SK-N-SH (cell line): Measurements from ENCODE around the gene COL4A3. TPM values are rescaled to one million over a fixed set of nuclear protein-coding genes. Genes with fewer than 3 reads are reported as not detected.

Source experiments
- CTCF ChIA-PET: fragments of 300-600, 350-600 bp; formaldehyde crosslinking; extraction: SDS; loops from one replicate; lab custom pipeline; 2021; lab: Yijun Ruan, JAX
- POLR2A ChIA-PET: fragments of 350-600 bp; sonication (Branson Sonifier 250); formaldehyde crosslinking; extraction: SDS; loops from one replicate; lab custom pipeline; 2020; ENCODE audit warnings: antibody characterized with exemption, inconsistent platforms; lab: Yijun Ruan, JAX
- DNase-seq: peaks from one replicate; pipeline ENCODE4 v3.0.0; 2012
- H2AFZ ChIP-seq: fragments of 200-600 bp; sonication (generic); 2 replicates; pipeline ENCODE4 v1.8.1; 2016; ENCODE audit warnings: antibody characterized with exemption, mild to moderate bottlenecking, low read depth
- H3F3A ChIP-seq: fragments of 200-600 bp; sonication (generic); replicated peaks from 2 replicates; pipeline ENCODE3; 2016; ENCODE audit warnings: antibody characterized with exemption, mild to moderate bottlenecking; ENCODE audit not compliant: insufficient read depth
- H3K27ac ChIP-seq, 2 experiments: fragments of 200-500 bp in 1 of 2; fragments of 200-600 bp in 1 of 2; sonication (Bioruptor generic) in 1 of 2; sonication (generic), shearing (Covaris generic) in 1 of 2; 2 replicates each; pipeline versions ENCODE4 v1.5.1 to v1.6.1; 2014 to 2016; ENCODE audit warnings: low read depth in 2 of 2, inconsistent platforms in 1 of 2, low read length in 1 of 2, mild to moderate bottlenecking in 1 of 2, mixed read lengths in 1 of 2
- H3K27me3 ChIP-seq: fragments of 200-600 bp; sonication (generic), shearing (Covaris generic); 2 replicates; pipeline ENCODE4 v1.6.1; 2016; ENCODE audit warnings: mixed run types; ENCODE audit not compliant: insufficient read depth
- H3K36me3 ChIP-seq, 2 experiments: fragments of 200-500 bp in 1 of 2; fragments of 200-600 bp in 1 of 2; sonication (Bioruptor generic) in 1 of 2; sonication (generic) in 1 of 2; replicated peaks in 1 of 2; 2 replicates each; pipeline versions ENCODE3 to v1.5.1; 2014 to 2016; ENCODE audit warnings: low read length in 1 of 2, mild to moderate bottlenecking in 1 of 2; ENCODE audit not compliant: insufficient read depth in 2 of 2, control insufficient read depth in 1 of 2
- H3K4me1 ChIP-seq, 2 experiments: fragments of 200-500 bp in 1 of 2; fragments of 200-600 bp in 1 of 2; sonication (Bioruptor generic) in 1 of 2; sonication (generic), shearing (Covaris generic) in 1 of 2; 2 replicates each; pipeline versions ENCODE4 v1.5.1 to v1.6.1; 2014 to 2016; ENCODE audit warnings: low read depth in 1 of 2, low read length in 1 of 2, mixed run types in 1 of 2; ENCODE audit not compliant: insufficient read depth in 2 of 2, control insufficient read depth in 1 of 2
- H3K4me2 ChIP-seq: fragments of 200-600 bp; sonication (generic), shearing (Covaris generic); 2 replicates; pipeline ENCODE4 v1.6.1; 2017; ENCODE audit warnings: mixed run types
- H3K4me3 ChIP-seq, 2 experiments: fragments of 200-500 bp in 1 of 2; fragments of 200-600 bp in 1 of 2; sonication (Bioruptor generic) in 1 of 2; sonication (generic), shearing (Covaris generic) in 1 of 2; 2 replicates each; pipeline versions ENCODE4 v1.5.1 to v1.8.1; 2014 to 2016; ENCODE audit warnings: low read depth in 2 of 2, inconsistent platforms in 1 of 2, low read length in 1 of 2, mild to moderate bottlenecking in 1 of 2, mixed read lengths in 1 of 2, moderate library complexity in 1 of 2
- H3K79me2 ChIP-seq: fragments of 200-600 bp; sonication (generic); 2 replicates; pipeline ENCODE4 v1.8.1; 2017; ENCODE audit warnings: mild to moderate bottlenecking; ENCODE audit not compliant: insufficient read depth
- H3K9ac ChIP-seq: fragments of 200-600 bp; sonication (generic); 2 replicates; pipeline ENCODE4 v1.6.1; 2017; ENCODE audit warnings: mixed run types
- H3K9me2 ChIP-seq: fragments of 200-600 bp; sonication (generic); 2 replicates; pipeline ENCODE4 v1.6.1; 2017; ENCODE audit warnings: mixed run types
- H3K9me3 ChIP-seq: fragments of 200-600 bp; sonication (generic); 2 replicates; pipeline ENCODE4 v1.6.1; 2017; ENCODE audit warnings: mixed run types, mild to moderate bottlenecking, moderate library complexity
- H4K20me1 ChIP-seq: fragments of 200-600 bp; sonication (generic); 2 replicates; pipeline ENCODE4 v1.6.1; 2017; ENCODE audit warnings: mild to moderate bottlenecking, mixed run types; ENCODE audit not compliant: insufficient read depth
- CHD2 ChIP-seq: fragments of 150-350 bp; IDR thresholded peaks from 2 replicates; pipeline ENCODE4 v1.6.1; 2018; ENCODE audit warnings: low read length; ENCODE audit not compliant: partially characterized antibody
- EP300 ChIP-seq, 2 experiments: IDR thresholded peaks; 2 replicates each; pipeline versions ENCODE4 v1.4.0 to v1.6.1; 2012; ENCODE audit warnings: borderline replicate concordance in 1 of 2, low read depth in 1 of 2, low read length in 1 of 2
- FOXM1 ChIP-seq: IDR thresholded peaks from 2 replicates; pipeline ENCODE4 v1.4.0; 2012; ENCODE audit warnings: low read depth, mild to moderate bottlenecking
- JUND ChIP-seq: IDR thresholded peaks from 2 replicates; pipeline ENCODE4 v1.4.0; 2012
- MXI1 ChIP-seq: IDR thresholded peaks from 2 replicates; pipeline ENCODE4 v1.6.1; 2012; ENCODE audit warnings: mild to moderate bottlenecking, low read depth, low read length, improper control_type of control experiment
- POLR2AphosphoS5 ChIP-seq: IDR thresholded peaks from 2 replicates; pipeline ENCODE4 v1.6.1; 2012; ENCODE audit warnings: low read depth, low read length
- RCOR1 ChIP-seq: fragments of 150-350 bp; IDR thresholded peaks from 2 replicates; pipeline ENCODE4 v1.6.1; 2017; ENCODE audit warnings: antibody characterized with exemption, low read length
- RXRA ChIP-seq: IDR thresholded peaks from 2 replicates; pipeline ENCODE4 v1.4.0; 2012; ENCODE audit warnings: low read depth, mild to moderate bottlenecking, borderline replicate concordance
- SIN3A ChIP-seq: IDR thresholded peaks from 2 replicates; pipeline ENCODE4 v1.6.1; 2012; ENCODE audit warnings: low read depth, mild to moderate bottlenecking, low read length, moderate library complexity, borderline replicate concordance
- SMC3 ChIP-seq: IDR thresholded peaks from 2 replicates; pipeline ENCODE4 v1.6.1; 2012; ENCODE audit warnings: low read depth, low read length, improper control_type of control experiment
- TAF1 ChIP-seq: IDR thresholded peaks from 2 replicates; pipeline ENCODE4 v1.6.1; 2012; ENCODE audit warnings: low read depth, mild to moderate bottlenecking, low read length, moderate library complexity, borderline replicate concordance
- TCF12 ChIP-seq: IDR thresholded peaks from 2 replicates; pipeline ENCODE4 v1.4.0; 2012
- TEAD4 ChIP-seq: IDR thresholded peaks from 2 replicates; pipeline ENCODE4 v1.4.0; 2012; ENCODE audit warnings: mild to moderate bottlenecking, borderline replicate concordance; ENCODE audit not compliant: insufficient read depth
- WGBS: methylation state at CpG from one replicate; pipeline ENCODE4 v1.1.6; 2017; ENCODE audit warnings: low lambda C conversion rate; 5-methylcytosine and 5-hydroxymethylcytosine counted together
- polyA plus RNA-seq, 3 experiments: library from polyadenylated mRNA; depleted of rRNA; stranded (reverse); fragments of >200 nt; gene quantifications; 2 replicates each; pipeline ENCODE4 v1.2.3, GENCODE V29; 2012
- TF ChIP-seq, protein P1 (sequence below): IDR thresholded peaks from 2 replicates; pipeline ENCODE4 v1.4.0; 2012; ENCODE audit warnings: low read depth, borderline replicate concordance
- TF ChIP-seq, protein P2 (sequence below): IDR thresholded peaks from 2 replicates; pipeline ENCODE4; 2012
- TF ChIP-seq, protein P3 (sequence below): IDR thresholded peaks from 2 replicates; pipeline ENCODE4 v1.6.1; 2012; ENCODE audit warnings: mild to moderate bottlenecking, low read depth, low read length, moderate library complexity
- TF ChIP-seq, protein P4 (sequence below): IDR thresholded peaks from 2 replicates; pipeline ENCODE4 v1.4.0; 2012; ENCODE audit warnings: low read depth, borderline replicate concordance
- TF ChIP-seq, protein P5 (sequence below): IDR thresholded peaks from 2 replicates; pipeline ENCODE4 v1.4.0; 2012; ENCODE audit warnings: low read depth
- TF ChIP-seq, protein P6 (sequence below): fragments of 150-350 bp; IDR thresholded peaks from 2 replicates; pipeline ENCODE4 v1.6.1; 2017; ENCODE audit warnings: antibody characterized with exemption, low read length, low read depth, borderline replicate concordance

Gene COL4A3
- polyA plus RNA-seq, 1 of the 3 experiments (the other 2 are of a cell fraction): not detected

DNA sequence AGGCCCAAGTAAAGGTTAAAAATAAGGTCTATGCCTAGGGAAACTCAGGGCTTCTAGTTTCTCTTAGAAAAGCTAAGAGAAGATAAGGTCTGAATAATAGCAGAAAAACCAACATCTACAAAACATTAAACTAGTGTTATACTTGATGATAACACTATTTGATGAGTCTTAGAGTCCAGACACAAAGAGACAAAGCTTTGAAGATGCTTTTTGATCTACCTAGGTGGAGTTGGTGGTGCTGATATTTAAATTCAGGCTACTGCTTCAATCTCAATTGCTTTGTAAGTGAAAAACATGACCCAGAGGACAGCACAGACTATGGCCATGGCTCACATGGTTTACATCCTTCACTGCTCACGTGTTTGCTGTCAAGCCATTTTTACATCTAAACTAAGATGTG lies 148.9 kb downstream of the COL4A3 start:
- WGBS: 60% methylated on average over 1 of the region's 1 CpG
- no peaks in the 10 kb centered on the region for H3K79me2 ChIP-seq
- H3K9me2 ChIP-seq: no peaks in the 10 kb centered on the region
- no peaks in the 10 kb centered on the region for H3K9me3 ChIP-seq
- H3K27ac ChIP-seq: no peak overlapping the region
- no peaks in the 10 kb centered on the region for H3K4me1 ChIP-seq
- no peaks in the 10 kb centered on the region for H3K36me3 ChIP-seq
- H4K20me1 ChIP-seq: no peaks in the 10 kb centered on the region
- H2AFZ ChIP-seq: no peak overlapping the region
- ChIA-PET POLR2A (no interaction called here), CTCF (interaction anchor here (0.7 kb wide), 1 partner anchor 748 kb away, joined by 3 read pairs; no protein-coding TSS in a partner anchor)
- no peaks in the 10 kb centered on the region for H3F3A ChIP-seq
- H3K27me3 ChIP-seq: no peaks in the 10 kb centered on the region
- no peak overlapping the region for H3K4me3 ChIP-seq
- H3K9ac ChIP-seq: no peak overlapping the region
- H3K4me2 ChIP-seq: no peak overlapping the region
- no peak for DNase-seq
- no peak for TF ChIP-seq SIN3A
- TF ChIP-seq, protein P1, sequence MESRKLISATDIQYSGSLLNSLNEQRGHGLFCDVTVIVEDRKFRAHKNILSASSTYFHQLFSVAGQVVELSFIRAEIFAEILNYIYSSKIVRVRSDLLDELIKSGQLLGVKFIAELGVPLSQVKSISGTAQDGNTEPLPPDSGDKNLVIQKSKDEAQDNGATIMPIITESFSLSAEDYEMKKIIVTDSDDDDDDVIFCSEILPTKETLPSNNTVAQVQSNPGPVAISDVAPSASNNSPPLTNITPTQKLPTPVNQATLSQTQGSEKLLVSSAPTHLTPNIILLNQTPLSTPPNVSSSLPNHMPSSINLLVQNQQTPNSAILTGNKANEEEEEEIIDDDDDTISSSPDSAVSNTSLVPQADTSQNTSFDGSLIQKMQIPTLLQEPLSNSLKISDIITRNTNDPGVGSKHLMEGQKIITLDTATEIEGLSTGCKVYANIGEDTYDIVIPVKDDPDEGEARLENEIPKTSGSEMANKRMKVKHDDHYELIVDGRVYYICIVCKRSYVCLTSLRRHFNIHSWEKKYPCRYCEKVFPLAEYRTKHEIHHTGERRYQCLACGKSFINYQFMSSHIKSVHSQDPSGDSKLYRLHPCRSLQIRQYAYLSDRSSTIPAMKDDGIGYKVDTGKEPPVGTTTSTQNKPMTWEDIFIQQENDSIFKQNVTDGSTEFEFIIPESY: no peak
- TF ChIP-seq, protein P2, sequence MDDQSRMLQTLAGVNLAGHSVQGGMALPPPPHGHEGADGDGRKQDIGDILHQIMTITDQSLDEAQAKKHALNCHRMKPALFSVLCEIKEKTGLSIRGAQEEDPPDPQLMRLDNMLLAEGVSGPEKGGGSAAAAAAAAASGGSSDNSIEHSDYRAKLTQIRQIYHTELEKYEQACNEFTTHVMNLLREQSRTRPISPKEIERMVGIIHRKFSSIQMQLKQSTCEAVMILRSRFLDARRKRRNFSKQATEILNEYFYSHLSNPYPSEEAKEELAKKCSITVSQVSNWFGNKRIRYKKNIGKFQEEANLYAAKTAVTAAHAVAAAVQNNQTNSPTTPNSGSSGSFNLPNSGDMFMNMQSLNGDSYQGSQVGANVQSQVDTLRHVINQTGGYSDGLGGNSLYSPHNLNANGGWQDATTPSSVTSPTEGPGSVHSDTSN: no peak
- TF ChIP-seq RCOR1: no peak
- TF ChIP-seq SMC3: no peak
- TF ChIP-seq, protein P3, sequence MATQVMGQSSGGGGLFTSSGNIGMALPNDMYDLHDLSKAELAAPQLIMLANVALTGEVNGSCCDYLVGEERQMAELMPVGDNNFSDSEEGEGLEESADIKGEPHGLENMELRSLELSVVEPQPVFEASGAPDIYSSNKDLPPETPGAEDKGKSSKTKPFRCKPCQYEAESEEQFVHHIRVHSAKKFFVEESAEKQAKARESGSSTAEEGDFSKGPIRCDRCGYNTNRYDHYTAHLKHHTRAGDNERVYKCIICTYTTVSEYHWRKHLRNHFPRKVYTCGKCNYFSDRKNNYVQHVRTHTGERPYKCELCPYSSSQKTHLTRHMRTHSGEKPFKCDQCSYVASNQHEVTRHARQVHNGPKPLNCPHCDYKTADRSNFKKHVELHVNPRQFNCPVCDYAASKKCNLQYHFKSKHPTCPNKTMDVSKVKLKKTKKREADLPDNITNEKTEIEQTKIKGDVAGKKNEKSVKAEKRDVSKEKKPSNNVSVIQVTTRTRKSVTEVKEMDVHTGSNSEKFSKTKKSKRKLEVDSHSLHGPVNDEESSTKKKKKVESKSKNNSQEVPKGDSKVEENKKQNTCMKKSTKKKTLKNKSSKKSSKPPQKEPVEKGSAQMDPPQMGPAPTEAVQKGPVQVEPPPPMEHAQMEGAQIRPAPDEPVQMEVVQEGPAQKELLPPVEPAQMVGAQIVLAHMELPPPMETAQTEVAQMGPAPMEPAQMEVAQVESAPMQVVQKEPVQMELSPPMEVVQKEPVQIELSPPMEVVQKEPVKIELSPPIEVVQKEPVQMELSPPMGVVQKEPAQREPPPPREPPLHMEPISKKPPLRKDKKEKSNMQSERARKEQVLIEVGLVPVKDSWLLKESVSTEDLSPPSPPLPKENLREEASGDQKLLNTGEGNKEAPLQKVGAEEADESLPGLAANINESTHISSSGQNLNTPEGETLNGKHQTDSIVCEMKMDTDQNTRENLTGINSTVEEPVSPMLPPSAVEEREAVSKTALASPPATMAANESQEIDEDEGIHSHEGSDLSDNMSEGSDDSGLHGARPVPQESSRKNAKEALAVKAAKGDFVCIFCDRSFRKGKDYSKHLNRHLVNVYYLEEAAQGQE: no peak
- no peak for TF ChIP-seq POLR2AphosphoS5
- no peak for TF ChIP-seq EP300 (IDR thresholded peaks at IDR 0.05; ENCODE audit: borderline replicate concordance in 1 of 2, low read depth in 1 of 2, low read length in 1 of 2)

DNA sequence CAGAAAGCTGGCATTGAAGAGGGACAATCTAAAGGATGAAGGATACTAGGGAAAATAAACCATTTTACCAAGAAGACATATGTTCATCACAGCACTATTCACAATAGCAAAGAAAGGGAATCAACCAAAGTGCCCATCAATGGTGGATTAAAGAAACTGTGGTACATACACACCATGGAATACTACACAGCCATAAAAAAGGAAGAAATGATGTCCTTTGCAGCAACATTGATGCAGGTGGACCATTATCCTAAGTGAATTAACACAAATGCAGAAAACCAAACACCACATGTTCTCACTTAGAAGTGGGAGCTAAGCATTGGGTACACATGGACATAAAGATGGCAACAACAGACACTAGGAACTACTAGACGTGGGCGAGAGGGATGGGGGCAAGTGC lies 153.4 kb downstream of the COL4A3 start:
- Histone ChIP-seq H3K9me2 (no peaks in the 10 kb centered on the region), H3K27me3 (no peaks in the 10 kb centered on the region), H3K4me3 (no peak overlapping the region), H3K4me2 (no peak overlapping the region), H3K79me2 (no peaks in the 10 kb centered on the region), H3K9me3 (no peaks in the 10 kb centered on the region), H3K4me1 (no peaks in the 10 kb centered on the region), H2AFZ (no peak overlapping the region), H4K20me1 (no peaks in the 10 kb centered on the region), H3K9ac (no peak overlapping the region), H3K27ac (no peak overlapping the region), H3K36me3 (no peaks in the 10 kb centered on the region), H3F3A (no peaks in the 10 kb centered on the region)
- CTCF ChIA-PET: no interaction called here
- POLR2A ChIA-PET: no interaction called here
- 74% methylated on average over 2 of the region's 2 CpGs for WGBS
- no peak for DNase-seq
- TF ChIP-seq CHD2 (no peak), SIN3A (no peak), JUND (no peak), TEAD4 (no peak), TAF1 (no peak), TCF12 (no peak), POLR2AphosphoS5 (no peak), MXI1 (no peak), FOXM1 (no peak), RXRA (no peak)
- TF ChIP-seq, protein P4, sequence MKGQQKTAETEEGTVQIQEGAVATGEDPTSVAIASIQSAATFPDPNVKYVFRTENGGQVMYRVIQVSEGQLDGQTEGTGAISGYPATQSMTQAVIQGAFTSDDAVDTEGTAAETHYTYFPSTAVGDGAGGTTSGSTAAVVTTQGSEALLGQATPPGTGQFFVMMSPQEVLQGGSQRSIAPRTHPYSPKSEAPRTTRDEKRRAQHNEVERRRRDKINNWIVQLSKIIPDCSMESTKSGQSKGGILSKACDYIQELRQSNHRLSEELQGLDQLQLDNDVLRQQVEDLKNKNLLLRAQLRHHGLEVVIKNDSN: no peak
- TF ChIP-seq, protein P5, sequence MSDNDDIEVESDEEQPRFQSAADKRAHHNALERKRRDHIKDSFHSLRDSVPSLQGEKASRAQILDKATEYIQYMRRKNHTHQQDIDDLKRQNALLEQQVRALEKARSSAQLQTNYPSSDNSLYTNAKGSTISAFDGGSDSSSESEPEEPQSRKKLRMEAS: no peak
- TF ChIP-seq, protein P6, sequence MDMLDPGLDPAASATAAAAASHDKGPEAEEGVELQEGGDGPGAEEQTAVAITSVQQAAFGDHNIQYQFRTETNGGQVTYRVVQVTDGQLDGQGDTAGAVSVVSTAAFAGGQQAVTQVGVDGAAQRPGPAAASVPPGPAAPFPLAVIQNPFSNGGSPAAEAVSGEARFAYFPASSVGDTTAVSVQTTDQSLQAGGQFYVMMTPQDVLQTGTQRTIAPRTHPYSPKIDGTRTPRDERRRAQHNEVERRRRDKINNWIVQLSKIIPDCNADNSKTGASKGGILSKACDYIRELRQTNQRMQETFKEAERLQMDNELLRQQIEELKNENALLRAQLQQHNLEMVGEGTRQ: no peak
